Adrenal gland (tissue), 5 donors: ENCODE data around the gene PDZRN3.

Experiments
- POLR2A ChIP-seq, 2 donors: fragments of 450-650 bp; IDR thresholded peaks; one replicate each; pipeline ENCODE4 v1.6.1; 2017; ENCODE audit warnings: antibody characterized with exemption in 2 of 2, mild to moderate bottlenecking in 2 of 2, moderate library complexity in 1 of 2
- TF ChIP-seq, protein P1 (sequence below), 6 experiments: fragments of 450-650 bp in 4 of 6; fragments of 200-600 bp in 2 of 6; sonication (generic) in 1 of 6; IDR thresholded peaks; 1 replicate in 5 of 6; 2 replicates in 1 of 6; pipeline versions ENCODE4 v1.5.1 to v1.8.0; 2016 to 2021; ENCODE audit warnings: antibody characterized with exemption in 6 of 6, mild to moderate bottlenecking in 2 of 6, moderate library complexity in 1 of 6
- donor health status: DM: no; HTN: no; CAD: no.

DNA sequence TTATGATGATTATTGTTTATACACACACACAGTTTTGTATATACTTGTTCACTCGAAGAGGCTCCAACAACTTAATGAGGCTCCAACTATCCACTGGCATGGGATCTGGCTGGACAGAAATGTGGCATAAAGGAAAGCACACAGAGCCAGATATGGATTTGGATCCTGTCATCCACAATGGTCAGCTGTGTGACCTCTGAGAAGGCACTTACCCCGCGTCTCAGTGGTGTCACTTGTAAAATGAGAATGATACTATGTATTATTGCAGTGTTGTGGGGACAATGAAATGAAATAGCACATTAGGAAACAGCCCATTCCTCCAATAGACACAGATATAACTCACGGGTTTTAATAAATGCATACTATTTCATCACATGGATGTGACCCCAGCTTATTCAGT is 42.2 kb downstream of the PDZRN3 start:
- TF ChIP-seq, protein P1, sequence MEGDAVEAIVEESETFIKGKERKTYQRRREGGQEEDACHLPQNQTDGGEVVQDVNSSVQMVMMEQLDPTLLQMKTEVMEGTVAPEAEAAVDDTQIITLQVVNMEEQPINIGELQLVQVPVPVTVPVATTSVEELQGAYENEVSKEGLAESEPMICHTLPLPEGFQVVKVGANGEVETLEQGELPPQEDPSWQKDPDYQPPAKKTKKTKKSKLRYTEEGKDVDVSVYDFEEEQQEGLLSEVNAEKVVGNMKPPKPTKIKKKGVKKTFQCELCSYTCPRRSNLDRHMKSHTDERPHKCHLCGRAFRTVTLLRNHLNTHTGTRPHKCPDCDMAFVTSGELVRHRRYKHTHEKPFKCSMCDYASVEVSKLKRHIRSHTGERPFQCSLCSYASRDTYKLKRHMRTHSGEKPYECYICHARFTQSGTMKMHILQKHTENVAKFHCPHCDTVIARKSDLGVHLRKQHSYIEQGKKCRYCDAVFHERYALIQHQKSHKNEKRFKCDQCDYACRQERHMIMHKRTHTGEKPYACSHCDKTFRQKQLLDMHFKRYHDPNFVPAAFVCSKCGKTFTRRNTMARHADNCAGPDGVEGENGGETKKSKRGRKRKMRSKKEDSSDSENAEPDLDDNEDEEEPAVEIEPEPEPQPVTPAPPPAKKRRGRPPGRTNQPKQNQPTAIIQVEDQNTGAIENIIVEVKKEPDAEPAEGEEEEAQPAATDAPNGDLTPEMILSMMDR (IDR thresholded peaks at IDR 0.05) = no peak
- TF ChIP-seq POLR2A (IDR thresholded peaks at IDR 0.05) = no peak
